ENCODE measurements around the gene YTHDF2.

Gene YTHDF2

DNA sequence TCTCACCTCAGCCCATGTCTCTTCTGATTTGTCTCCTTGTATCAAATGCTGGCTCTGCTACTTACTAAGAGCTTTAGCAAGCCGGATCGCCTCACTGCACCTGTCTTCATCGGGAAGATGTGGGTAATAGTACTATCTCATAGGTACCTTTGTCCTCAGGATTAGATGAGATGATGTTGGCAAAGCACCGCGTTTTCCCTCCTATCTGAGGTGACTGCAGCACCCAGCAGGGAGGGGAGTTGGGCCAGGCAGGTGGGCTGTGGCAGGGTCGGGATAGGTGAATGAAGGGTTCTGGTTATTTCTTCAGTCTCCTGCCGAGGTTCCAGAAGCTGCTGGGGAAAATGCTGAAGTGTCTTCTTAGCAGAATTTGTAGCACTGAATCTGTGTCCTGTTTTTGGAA is 80.4 kb downstream of the YTHDF2 start:
- Mint-ChIP-seq H3K4me3 (no peak overlapping the region), H3K27ac (no peak overlapping the region), H3K36me3 (no peaks in the 10 kb centered on the region), H3K4me1 (peaks cover 6% of the 10 kb centered on the region), H3K27me3 (peaks cover 27% of the 10 kb centered on the region), H3K9me3 (no peaks in the 10 kb centered on the region)
- DNase-seq (ENCODE audit: low spot score in 2 of 2) (no peak), ATAC-seq (ENCODE audit: low read depth) (no peak)

DNA sequence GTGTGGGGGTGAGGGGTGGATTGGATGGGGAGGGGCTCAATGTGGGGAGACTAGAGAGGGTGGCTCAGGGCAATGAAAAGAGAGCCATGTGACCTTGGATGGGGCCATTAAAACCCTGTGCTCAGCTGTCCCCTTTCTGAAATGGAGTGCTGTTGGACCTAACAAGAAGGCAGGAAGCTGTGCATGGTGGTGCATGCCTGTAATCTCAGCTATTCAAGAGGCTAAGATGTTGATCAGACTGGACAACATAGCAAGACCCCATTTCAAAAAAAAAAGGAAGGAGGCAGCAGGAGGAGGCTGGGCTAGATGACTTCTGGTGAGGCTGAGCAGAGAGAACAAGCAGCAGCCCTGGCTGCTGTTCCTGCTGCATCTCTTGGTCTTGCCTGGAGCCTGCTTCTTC is 82.3 kb downstream of the YTHDF2 start:
- no peak for DNase-seq (ENCODE audit: low spot score in 2 of 2)
- Mint-ChIP-seq H3K27me3 (peaks cover 20% of the 10 kb centered on the region), H3K9me3 (no peaks in the 10 kb centered on the region), H3K4me1 (peaks cover 3% of the 10 kb centered on the region), H3K4me3 (no peak overlapping the region), H3K36me3 (no peaks in the 10 kb centered on the region), H3K27ac (no peak overlapping the region)
- ATAC-seq (ENCODE audit: low read depth), result no peak

Data from memory B cell (primary cell).